ENCODE results near the gene GPR61.

The GPR61 gene

GRCh38 chr1:109539676-109540075 is at the start of gene GPR61:
GPR61 (plus strand) TSS chr1:109539872; CDS start chr1:109543023, 3,151 bp downstream.
- peaks cover 4% of the 10 kb centered on the region for H3K4me1 ChIP-seq (ENCODE audit: control insufficient read depth, insufficient read depth, low read length)
- peak within 1 kb of the TSS; percentile 43 for H3K4me3 ChIP-seq (ENCODE audit: low read depth, low read length)
- no peaks in the 10 kb centered on the region for H3K36me3 ChIP-seq (ENCODE audit: control insufficient read depth, insufficient read depth, low read length)
- no peaks in the 10 kb centered on the region for H3K27me3 ChIP-seq (ENCODE audit: control insufficient read depth, insufficient read depth, low read length)
- peak within 1 kb of the TSS; percentile 12 for H3K9ac ChIP-seq (ENCODE audit: low read depth, low read length)
- no peaks in the 10 kb centered on the region for H3K9me3 ChIP-seq (ENCODE audit: control insufficient read depth, insufficient read depth, low read length)

DNA sequence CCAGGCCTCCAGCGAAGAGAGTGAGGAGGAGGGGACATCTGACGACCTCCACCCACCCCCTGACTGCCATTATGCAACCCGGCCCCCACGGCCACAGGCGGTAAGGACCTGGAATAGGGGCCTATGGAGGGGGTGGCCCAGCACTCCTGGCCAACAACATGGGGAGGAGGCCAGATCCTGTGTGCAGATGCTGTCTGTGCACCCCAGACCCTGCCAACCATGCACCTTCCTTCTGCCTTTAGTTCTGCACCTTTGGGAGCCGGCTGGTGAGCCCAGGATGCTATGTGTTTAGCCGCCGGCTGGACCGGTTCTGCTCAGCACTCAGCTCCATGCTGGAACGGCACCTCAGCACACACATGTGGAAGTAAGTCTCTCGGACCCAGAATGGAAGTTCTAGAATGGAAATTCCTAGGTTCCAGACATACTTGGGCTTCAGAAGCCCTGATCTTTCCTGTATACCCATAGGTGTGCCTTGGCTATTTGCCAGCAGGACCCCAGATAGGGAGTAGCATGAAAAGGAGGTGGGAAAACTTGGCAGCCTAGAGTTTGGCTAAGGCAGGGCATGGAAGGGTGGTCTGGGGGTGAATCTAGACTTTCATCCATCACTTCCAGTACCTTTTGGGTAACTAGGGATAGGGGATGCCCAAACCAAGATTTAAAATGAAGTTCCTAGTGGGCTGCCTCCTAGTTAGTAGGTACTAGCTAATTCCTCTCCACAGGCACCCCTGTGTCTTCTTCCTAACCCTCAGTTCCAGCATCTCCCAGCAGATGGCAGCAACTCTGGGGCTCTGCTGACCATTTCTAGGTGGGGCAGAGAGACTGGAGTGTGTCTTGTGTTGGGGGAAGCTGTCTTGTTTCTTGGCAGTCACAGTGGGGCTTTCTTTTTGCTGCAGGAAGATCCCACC is 49.4 kb upstream of the GPR61 start:
- Histone ChIP-seq H3K4me3 (ENCODE audit: low read depth, low read length) (no peak overlapping the region), H3K36me3 (ENCODE audit: control insufficient read depth, insufficient read depth, low read length) (peaks cover 11% of the 10 kb centered on the region), H3K27me3 (ENCODE audit: control insufficient read depth, insufficient read depth, low read length) (no peaks in the 10 kb centered on the region), H3K4me1 (ENCODE audit: control insufficient read depth, insufficient read depth, low read length) (peaks cover 4% of the 10 kb centered on the region), H3K9me3 (ENCODE audit: control insufficient read depth, insufficient read depth, low read length) (no peaks in the 10 kb centered on the region), H3K9ac (ENCODE audit: low read depth, low read length) (no peak overlapping the region)

DNA sequence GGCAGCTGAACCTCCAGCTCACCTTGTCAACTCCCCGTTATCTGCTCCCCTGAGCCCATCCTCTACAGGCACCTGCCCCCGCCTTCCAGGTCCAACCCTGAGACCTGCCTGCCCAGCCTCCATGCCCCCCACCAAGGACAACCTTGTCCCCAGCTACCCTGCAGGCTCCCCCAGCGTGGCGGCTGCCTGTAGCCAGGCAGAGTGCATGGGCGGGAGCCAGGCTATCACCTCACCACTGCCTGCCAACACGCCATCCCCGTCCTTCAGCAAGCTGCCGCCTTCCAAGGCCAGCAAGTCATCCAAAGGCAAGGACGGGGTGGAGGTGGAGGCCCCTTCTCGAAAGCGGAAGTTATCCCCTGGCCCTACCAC is 48.8 kb upstream of the GPR61 start:
- H3K9ac ChIP-seq (ENCODE audit: low read depth, low read length) = no peak overlapping the region
- H3K9me3 ChIP-seq (ENCODE audit: control insufficient read depth, insufficient read depth, low read length) = no peaks in the 10 kb centered on the region
- no peak overlapping the region for H3K4me3 ChIP-seq (ENCODE audit: low read depth, low read length)
- H3K27me3 ChIP-seq (ENCODE audit: control insufficient read depth, insufficient read depth, low read length) = no peaks in the 10 kb centered on the region
- peaks cover 3% of the 10 kb centered on the region for H3K4me1 ChIP-seq (ENCODE audit: control insufficient read depth, insufficient read depth, low read length)
- peaks cover 11% of the 10 kb centered on the region for H3K36me3 ChIP-seq (ENCODE audit: control insufficient read depth, insufficient read depth, low read length)

DNA sequence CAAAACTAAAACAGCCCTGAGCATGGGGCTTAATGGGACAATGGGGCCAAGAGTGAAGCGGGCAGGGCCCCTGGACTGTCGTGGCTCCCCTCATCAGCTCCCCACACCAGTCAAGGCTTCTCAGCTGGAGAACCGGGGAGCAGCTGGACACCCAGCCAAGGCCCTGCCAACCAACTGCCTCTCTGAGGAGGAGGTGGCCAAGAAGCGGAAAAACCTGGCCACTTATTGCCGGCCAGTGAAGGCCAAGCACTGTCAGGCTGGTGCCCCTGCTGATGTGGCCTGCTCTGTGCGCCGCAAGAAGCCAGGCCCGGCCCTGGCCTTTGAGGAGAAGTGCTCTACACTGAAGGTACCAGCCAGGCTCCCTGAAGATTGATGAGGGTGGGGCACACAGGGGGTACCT is 48.3 kb upstream of the GPR61 start:
- H3K9me3 ChIP-seq (ENCODE audit: control insufficient read depth, insufficient read depth, low read length) = no peaks in the 10 kb centered on the region
- H3K36me3 ChIP-seq (ENCODE audit: control insufficient read depth, insufficient read depth, low read length) = peaks cover 8% of the 10 kb centered on the region
- H3K4me3 ChIP-seq (ENCODE audit: low read depth, low read length) = no peak overlapping the region
- no peak overlapping the region for H3K9ac ChIP-seq (ENCODE audit: low read depth, low read length)
- H3K4me1 ChIP-seq (ENCODE audit: control insufficient read depth, insufficient read depth, low read length) = peaks cover 3% of the 10 kb centered on the region
- no peaks in the 10 kb centered on the region for H3K27me3 ChIP-seq (ENCODE audit: control insufficient read depth, insufficient read depth, low read length)

- no peaks in the 10 kb centered on the region for H3K27me3 ChIP-seq (ENCODE audit: control insufficient read depth, insufficient read depth, low read length)
- H3K36me3 ChIP-seq (ENCODE audit: control insufficient read depth, insufficient read depth, low read length) = peaks cover 6% of the 10 kb centered on the region
- H3K4me1 ChIP-seq (ENCODE audit: control insufficient read depth, insufficient read depth, low read length) = peaks cover 7% of the 10 kb centered on the region
- no peaks in the 10 kb centered on the region for H3K9me3 ChIP-seq (ENCODE audit: control insufficient read depth, insufficient read depth, low read length)
- H3K4me3 ChIP-seq (ENCODE audit: low read depth, low read length) = no peak overlapping the region
- H3K9ac ChIP-seq (ENCODE audit: low read depth, low read length) = no peak overlapping the region
Measured at GRCh38 chr1:109492779-109493178, 46.9 kb upstream of the GPR61 start.

DNA sequence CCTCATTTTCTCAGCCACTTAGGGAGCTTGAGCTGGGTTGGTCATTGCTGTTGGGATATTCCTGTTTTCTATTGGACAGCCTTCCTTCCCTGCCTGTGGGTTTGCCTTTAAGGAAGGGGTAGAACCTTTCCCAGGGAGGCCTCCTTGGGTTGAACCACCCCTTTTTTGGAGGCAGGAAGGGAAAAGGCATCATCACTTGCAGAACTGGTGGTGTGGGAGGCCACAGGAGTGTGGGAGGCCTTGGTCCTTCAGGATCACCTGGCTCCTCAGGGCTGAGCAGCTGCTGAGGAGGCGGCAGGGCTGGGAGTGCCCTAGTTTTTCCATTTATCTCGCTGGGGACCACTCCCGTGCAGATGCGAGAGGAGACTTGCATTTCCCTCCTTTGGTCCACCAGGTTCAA is 46.4 kb upstream of the GPR61 start:
- Histone ChIP-seq H3K9ac (ENCODE audit: low read depth, low read length) (peak overlapping the region; percentile 57), H3K4me1 (ENCODE audit: control insufficient read depth, insufficient read depth, low read length) (peaks cover 9% of the 10 kb centered on the region), H3K27me3 (ENCODE audit: control insufficient read depth, insufficient read depth, low read length) (no peaks in the 10 kb centered on the region), H3K4me3 (ENCODE audit: low read depth, low read length) (no peak overlapping the region), H3K9me3 (ENCODE audit: control insufficient read depth, insufficient read depth, low read length) (no peaks in the 10 kb centered on the region), H3K36me3 (ENCODE audit: control insufficient read depth, insufficient read depth, low read length) (peaks cover 3% of the 10 kb centered on the region)

- Histone ChIP-seq H3K9ac (ENCODE audit: low read depth, low read length) (peak within 1 kb of the TSS; percentile 57), H3K4me3 (ENCODE audit: low read depth, low read length) (peak within 1 kb of the TSS; percentile 92), H3K27me3 (ENCODE audit: control insufficient read depth, insufficient read depth, low read length) (no peaks in the 10 kb centered on the region), H3K4me1 (ENCODE audit: control insufficient read depth, insufficient read depth, low read length) (peaks cover 9% of the 10 kb centered on the region), H3K9me3 (ENCODE audit: control insufficient read depth, insufficient read depth, low read length) (no peaks in the 10 kb centered on the region), H3K36me3 (ENCODE audit: control insufficient read depth, insufficient read depth, low read length) (no peaks in the 10 kb centered on the region)
Measured at GRCh38 chr1:109493805-109494539, 45.7 kb upstream of the GPR61 start, which contains the start of gene CYB561D1. CYB561D1 (plus strand) TSS chr1:109494094; CDS start chr1:109494140, 46 bp downstream.

DNA sequence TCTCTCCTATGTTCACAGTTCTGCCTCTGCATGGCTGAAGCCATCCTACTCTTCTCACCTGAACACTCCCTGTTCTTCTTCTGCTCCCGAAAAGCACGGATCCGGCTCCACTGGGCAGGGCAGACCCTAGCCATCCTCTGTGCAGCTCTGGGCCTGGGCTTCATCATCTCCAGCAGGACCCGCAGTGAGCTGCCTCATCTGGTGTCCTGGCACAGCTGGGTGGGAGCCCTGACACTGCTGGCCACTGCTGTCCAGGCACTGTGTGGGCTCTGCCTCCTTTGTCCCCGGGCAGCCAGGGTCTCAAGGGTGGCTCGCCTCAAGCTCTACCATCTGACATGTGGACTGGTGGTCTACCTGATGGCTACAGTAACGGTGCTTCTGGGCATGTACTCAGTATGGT is 43.9 kb upstream of the GPR61 start:
- Histone ChIP-seq H3K4me1 (ENCODE audit: control insufficient read depth, insufficient read depth, low read length) (peaks cover 9% of the 10 kb centered on the region), H3K36me3 (ENCODE audit: control insufficient read depth, insufficient read depth, low read length) (no peaks in the 10 kb centered on the region), H3K4me3 (ENCODE audit: low read depth, low read length) (no peak overlapping the region), H3K27me3 (ENCODE audit: control insufficient read depth, insufficient read depth, low read length) (no peaks in the 10 kb centered on the region), H3K9me3 (ENCODE audit: control insufficient read depth, insufficient read depth, low read length) (no peaks in the 10 kb centered on the region), H3K9ac (ENCODE audit: low read depth, low read length) (no peak overlapping the region)

GRCh38 chr1:109497449-109498160 is 42.1 kb upstream of the GPR61 start:
- no peaks in the 10 kb centered on the region for H3K9me3 ChIP-seq (ENCODE audit: control insufficient read depth, insufficient read depth, low read length)
- H3K36me3 ChIP-seq (ENCODE audit: control insufficient read depth, insufficient read depth, low read length) = no peaks in the 10 kb centered on the region
- no peak overlapping the region for H3K9ac ChIP-seq (ENCODE audit: low read depth, low read length)
- H3K27me3 ChIP-seq (ENCODE audit: control insufficient read depth, insufficient read depth, low read length) = no peaks in the 10 kb centered on the region
- peaks cover 9% of the 10 kb centered on the region for H3K4me1 ChIP-seq (ENCODE audit: control insufficient read depth, insufficient read depth, low read length)
- no peak overlapping the region for H3K4me3 ChIP-seq (ENCODE audit: low read depth, low read length)

DNA sequence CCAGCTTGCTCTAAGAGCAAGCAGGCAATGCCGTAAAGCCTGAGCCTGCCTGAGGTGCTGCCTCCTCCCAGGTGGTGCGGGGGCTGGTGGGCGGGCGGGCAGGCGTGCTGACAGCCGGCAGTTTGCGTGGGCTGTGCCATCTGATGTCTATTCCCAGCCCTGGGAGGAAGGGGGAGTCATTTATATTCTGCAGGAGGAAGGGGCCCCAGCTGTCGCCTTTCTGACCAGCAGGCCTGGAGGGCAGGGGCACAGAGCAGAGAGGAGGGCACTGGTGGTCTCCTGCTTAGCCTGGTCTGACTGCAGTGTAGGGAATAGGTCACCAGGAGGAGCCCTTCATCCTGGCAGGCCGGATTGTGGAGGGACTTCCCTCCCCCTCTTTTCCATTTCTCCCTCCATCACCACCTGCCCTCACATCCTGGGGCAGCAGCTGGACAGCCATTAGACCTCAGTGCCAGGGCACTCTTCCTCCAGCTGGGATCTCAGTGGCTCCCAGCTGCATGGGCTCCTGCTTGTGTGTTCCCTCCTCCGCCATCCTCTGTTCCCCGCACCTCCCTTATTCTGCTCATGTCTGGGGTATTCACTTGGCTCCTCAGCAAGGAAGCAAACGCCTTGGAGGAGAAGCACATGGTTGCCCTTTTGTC is 41.4 kb upstream of the GPR61 start:
- H3K9me3 ChIP-seq (ENCODE audit: control insufficient read depth, insufficient read depth, low read length) = no peaks in the 10 kb centered on the region
- no peaks in the 10 kb centered on the region for H3K36me3 ChIP-seq (ENCODE audit: control insufficient read depth, insufficient read depth, low read length)
- no peaks in the 10 kb centered on the region for H3K27me3 ChIP-seq (ENCODE audit: control insufficient read depth, insufficient read depth, low read length)
- peaks cover 9% of the 10 kb centered on the region for H3K4me1 ChIP-seq (ENCODE audit: control insufficient read depth, insufficient read depth, low read length)
- H3K4me3 ChIP-seq (ENCODE audit: low read depth, low read length) = peak overlapping the region; percentile 8
- H3K9ac ChIP-seq (ENCODE audit: low read depth, low read length) = no peak overlapping the region

- peaks cover 6% of the 10 kb centered on the region for H3K4me1 ChIP-seq (ENCODE audit: control insufficient read depth, insufficient read depth, low read length)
- H3K27me3 ChIP-seq (ENCODE audit: control insufficient read depth, insufficient read depth, low read length) = no peaks in the 10 kb centered on the region
- no peak overlapping the region for H3K9ac ChIP-seq (ENCODE audit: low read depth, low read length)
- no peaks in the 10 kb centered on the region for H3K36me3 ChIP-seq (ENCODE audit: control insufficient read depth, insufficient read depth, low read length)
- no peaks in the 10 kb centered on the region for H3K9me3 ChIP-seq (ENCODE audit: control insufficient read depth, insufficient read depth, low read length)
- H3K4me3 ChIP-seq (ENCODE audit: low read depth, low read length) = no peak overlapping the region
Measured at GRCh38 chr1:109499081-109499480, 40.6 kb upstream of the GPR61 start.
